Stimulated activated CD4-positive, alpha-beta T cell treated with anti-CD3 and anti-CD28 coated beads, Interleukin-2, amount 100 ng/mL, for 48 hours (primary cell): ENCODE results near the gene HOXA7.

Source experiments
- DNase-seq, 2 donors: peaks; one replicate each; pipeline ENCODE4 v3.0.0-alpha.2; 2020

HOXA7 gene

DNA sequence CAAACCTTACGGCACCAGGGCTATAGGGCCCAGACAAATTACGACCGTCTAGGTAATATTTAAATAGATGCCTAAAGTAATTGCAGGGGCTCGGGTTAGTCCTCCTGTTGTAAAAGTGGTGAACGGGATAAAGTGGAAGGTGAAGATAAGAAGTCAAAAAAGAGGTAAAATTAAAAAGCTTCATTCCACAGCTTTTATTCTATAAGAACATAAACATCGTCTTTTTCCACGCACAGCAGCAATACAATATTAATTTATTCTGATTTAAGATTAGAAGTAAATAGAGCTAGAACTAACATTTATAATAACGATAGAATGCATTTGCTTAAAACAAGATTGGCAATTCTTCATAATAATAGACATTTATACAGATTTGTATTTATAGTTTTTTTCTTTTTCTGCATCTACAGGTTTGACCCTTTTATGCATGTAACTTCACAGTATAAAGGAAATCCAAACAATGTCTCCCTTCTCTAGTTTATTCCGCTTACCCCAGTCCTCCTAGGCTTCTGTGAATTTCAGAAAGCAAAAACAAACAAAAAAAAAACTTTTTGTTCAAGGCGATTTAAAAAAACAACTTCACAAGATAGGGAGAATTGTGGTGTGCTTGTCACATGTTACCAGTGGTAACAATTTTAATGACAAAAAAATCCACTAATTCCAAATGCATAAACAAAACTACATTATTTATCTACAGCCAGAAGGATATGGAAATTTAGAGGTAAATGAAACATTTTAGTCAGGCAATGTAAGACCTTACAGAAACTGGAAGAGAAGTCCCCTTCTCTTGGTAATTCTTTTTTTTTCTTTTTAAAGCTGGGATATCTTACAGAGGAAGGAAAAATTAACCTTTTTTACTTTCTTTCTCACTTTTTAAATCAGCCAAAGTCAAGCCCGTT lies 14.2 kb upstream of the HOXA7 start:
- no peak for DNase-seq

DNA sequence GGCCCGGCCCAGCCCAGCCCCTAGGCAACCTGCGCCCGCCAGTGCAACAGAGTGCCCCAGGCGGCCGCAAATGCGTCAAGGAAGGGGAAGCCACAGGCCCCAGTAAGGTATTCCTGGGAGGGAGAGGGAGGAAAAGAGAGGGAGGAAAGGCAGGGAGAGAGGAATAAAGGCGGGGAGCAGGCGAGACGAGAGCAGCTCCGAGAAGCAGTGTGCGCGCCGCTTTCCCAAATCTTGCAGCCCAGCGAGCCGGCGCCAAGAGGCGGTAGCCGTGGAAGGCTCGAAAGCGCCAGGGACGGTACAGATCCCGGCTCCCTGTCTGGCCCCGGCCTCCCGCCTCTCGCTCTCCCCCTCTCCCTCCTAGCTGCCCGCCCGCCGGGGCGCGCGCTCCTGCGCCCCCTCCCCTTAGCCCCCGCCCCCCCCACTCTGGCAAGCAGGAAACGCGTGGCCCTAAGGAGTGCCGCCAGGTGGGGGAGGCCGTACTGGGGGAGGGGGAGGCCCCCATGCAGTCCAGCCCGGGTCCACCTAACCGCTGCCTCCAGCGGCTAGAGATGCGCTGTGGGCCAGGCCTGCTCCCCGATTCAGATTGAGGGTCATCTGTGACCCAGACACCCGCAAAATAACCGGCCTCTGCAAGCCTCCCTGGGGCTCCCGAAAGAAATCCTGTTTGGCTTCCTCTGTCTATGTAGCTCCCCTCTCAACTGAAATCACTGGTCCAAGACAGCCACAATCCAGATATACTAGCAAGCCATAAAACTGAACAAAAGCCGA lies 13.4 kb upstream of the HOXA7 start:
- no peak for DNase-seq

DNA sequence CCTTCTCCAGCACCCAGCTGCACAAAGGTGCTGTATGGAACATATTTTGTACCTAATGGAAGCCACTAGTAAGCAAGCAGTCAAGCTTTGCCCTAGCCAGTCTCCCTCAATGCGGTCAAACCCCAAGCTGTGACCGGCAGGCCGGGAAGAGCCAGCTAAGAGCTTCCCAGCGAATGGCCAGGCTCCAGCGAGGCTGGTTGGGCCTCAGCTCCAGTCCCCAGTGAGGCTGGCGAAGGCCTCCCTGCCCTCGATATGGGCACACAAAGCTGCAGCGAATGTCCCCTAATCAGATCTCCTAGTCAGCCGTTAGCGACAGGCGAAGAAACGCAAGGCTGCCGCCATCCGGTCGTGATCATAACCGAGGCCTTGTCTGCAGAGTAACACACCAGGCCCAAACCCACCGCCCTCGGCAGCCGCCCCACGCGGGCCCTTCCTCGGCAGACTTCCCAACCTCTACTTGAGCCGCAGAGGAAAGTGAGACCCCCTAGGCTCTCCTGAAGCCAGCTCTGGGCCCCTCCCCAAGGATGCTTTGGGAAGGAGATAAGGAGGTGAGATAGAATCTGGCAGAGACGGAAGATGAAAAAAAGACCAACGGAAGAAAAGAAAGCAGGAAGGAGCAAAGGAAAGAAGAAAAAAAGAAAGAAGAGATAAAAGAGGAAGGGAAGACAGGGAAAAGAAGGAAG lies 11.9 kb upstream of the HOXA7 start:
- DNase-seq: no peak

DNA sequence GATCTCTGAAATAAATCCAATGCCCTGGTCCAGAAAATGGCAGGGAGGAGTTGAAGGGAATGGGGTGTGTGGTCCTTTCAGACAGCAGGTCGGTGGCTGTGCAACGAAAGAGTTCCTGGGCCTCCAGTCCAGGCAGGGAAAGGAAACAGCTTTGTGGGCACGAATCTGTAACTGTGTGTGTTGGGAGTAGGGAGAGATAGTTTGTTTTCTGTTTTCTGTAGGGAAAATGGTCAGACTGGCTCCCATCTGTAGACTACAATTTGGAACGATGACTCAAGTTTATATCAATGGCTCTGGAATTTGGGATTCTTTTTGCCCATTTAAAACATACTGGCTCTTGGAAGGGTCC lies 11.4 kb upstream of the HOXA7 start:
- DNase-seq: no peak

DNA sequence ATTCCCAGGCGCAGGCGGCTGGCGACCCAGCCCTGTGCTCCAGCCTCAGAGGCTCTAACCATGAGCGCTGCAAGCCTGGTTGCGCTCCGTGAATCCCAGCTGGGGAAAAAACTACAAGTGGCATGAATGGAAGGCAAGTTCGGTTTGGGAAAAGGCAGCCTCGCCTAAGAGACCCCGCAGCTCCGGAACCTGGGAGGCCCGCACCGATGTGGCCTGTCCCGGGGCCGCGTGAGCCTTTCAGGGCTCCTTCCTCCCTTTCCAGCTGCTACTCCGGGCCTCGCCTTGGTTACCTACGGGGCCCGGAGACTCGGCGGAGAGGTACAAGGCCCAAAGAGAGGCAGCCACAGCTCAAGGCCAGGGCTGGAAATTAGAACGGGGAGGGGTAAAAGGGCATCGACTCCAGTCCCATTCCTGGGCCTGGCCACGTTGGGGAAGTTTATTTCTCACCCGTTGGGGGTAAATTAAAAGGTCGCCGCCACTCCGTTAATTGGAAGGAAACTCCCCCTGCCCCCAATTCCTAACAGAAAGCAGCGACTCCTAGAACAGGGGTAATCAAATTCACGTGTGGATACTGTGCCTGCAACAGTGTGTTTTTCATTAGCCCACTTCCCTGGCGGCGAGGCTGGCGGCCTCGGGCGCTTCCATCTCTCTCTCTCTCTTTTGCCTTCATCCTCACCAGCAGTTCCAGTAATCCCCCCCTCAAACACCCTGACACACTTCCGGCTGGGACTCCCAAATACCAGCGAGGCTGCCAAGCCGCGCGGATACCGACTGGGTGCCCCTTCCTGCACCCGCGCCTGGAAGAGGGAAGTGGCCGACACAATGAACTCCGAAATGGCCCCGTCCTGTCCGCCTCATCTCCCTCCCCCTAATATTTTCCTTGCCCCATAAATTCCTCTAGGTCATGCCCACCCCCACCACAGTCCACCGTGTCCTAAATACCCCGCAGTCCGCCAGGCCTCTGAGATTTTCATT lies 10.3 kb upstream of the HOXA7 start:
- no peak for DNase-seq

DNA sequence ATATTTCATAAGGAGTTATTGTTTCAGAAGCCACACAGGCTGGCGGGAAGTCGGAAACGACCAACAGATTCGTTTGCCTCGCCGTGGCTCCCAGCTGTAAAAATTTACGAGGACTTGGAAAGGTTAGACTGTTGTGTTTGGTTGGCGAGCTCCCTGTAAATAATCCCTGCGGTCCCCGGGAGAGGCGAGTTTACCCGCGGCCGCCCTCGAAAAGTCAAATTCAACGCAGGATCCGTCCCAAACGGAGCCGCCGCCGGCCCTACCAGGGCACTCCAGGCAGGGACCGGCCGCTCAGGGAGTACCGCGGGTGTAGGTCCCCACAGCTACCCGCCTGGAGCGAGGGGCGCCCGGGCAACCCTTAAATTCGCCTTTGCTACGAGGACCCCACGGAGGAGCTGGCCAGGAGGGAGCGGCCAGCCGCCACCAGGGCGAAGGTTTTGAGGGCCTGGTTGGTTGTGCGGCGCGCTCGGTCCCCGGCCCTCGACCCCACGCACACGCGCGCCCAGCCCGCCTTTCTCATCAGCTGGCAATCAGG lies 9.6 kb upstream of the HOXA7 start:
- no peak for DNase-seq

DNA sequence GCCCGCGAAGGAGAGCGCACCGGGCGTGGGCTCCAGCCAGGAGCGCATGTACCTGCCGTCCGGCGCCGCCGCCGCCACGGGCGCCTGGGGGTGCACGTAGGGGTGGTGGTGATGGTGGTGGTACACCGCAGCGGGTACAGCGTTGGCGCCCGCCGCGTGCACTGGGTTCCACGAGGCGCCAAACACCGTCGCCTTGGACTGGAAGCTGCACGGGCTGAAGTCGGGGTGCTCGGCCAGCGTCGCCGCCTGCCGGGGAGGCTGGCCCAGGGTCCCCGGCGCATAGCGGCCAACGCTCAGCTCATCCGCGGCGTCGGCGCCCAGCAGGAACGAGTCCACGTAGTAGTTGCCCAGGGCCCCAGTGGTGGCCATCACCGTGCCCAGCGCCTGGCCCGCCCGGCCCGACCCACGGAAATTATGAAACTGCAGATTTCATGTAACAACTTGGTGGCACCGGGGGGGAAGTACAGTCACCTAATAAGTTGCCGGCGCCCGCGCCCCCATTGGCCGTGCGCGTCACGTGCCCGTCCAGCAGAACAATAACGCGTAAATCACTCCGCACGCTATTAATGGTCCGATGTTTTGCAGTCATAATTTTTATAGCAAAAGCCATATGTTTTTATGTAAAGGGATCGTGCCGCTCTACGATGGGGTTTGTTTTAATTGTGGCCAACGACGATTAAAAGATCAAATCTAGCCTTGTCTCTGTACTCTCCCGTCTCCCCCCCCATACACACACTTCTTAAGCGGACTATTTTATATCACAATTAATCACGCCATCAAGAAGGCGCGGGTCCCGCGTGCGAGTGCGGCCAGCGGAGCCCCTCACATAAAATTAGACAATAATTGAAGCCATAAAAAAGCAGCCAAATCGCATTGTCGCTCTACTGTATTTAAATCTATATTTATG lies 8.9 kb upstream of the HOXA7 start, which contains the start of gene HOXA9:
Gene HOXA9 (minus strand): TSS at position 449 of the 907 bp plus-strand sequence. CDS start 80 bp downstream, at position 369.
- DNase-seq: no peak

DNA sequence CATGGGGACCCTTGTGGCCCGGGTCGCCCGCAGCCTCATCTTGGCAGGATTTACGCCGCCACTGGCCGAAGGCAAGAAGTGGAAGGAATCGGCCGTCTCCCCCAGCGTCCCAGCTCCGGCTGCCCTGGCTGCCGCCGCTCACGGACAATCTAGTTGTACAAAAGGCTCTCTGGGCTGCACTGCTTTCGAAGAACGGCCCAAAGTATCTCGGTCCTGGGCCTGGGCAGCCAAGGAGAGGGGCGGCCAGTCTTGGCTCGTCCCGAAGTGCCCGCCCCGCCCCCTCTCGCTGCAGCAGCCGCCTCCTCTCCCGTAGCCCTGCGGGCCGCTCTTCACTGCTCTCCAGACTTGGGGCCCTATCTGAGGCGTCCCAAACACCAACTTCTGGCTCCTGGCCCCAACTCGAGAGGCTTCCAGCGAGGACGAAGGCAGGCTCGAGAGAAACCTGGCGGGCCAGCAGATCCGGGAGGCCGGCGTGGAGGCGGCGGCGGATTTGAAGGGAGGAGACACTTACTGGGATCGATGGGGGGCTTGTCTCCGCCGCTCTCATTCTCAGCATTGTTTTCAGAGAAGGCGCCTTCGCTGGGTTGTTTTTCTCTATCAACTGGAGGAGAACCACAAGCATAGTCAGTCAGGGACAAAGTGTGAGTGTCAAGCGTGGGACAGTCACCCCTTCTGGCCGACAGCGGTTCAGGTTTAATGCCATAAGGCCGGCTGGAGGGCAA lies 8.1 kb upstream of the HOXA7 start:
- no peak for DNase-seq

DNA sequence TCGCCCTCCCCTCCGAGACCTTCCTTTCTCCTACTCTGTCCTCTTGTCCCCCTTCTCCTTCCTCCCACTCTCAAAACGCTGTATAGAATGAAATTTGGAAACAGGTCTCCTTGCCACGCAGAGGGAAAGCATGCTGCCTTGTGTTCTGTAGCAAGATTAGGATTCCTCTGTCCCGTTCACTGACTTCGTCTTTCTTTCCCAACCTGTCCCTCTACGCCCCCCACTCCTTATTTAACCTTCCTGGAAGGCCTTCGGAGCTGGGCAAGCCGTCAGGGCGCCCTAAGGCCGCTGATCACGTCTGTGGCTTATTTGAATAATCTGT lies 7.5 kb upstream of the HOXA7 start:
- DNase-seq: no peak

DNA sequence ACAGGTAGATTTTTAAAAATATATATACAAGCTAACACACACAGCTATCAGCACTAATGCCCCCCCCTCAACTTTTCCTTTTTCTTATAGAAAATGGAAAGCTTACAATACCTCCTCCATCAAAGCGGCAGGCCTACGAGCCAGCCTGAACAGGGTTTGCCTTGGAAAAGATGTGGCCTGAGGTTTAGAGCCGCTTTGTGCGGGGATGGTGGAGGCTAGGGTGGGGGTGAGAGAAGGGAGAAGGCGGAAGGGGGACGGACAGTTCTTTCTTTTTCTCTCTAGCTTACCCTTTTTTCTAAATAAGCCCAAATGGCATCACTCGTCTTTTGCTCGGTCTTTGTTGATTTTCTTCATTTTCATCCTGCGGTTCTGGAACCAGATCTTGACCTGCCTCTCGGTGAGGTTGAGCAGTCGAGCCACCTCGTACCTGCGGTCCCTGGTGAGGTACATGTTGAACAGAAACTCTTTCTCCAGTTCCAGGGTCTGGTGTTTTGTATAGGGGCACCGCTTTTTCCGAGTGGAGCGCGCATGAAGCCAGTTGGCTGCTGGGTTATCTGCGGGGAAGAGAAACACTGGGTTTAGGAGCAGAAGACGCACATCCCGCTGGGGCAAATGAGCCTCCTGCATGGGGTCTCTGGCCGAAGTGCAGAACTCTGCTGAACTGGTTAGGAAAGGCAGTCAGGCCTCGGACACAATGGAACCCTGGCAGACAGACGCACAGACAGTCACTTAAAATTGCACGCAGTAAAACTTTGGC lies 7.0 kb upstream of the HOXA7 start:
- DNase-seq: no peak

DNA sequence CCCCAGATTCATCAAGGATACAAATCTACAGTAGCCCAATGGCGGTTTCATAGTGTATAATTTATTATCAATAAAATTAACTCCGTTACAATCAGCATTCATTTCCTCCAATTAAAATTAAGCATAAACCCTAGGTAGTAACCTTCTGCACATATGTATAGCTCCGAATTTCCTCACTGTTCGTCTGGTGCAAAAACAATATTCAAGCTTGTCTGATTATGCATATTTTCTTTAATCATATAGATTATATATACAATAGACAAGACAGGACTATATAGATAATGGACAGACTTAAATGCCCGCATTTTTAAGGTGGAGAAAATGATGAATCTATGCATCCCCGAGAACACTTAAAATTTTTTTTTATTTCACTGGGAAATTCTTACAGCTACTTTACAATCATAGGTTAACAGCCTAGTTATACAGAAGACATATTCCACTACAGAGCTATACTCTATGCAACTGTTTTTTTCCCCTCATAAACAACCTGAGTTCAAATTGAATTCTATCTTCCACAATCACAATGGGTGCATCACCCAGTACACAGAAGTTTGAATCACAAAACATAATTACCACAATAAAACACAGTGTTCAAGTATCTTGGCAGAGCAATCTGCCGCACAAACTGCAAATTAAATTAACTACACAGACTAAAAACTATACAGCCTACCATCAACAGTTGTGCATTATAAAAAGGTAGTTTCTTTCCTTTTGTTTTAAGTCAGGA lies 6.2 kb upstream of the HOXA7 start:
- DNase-seq: no peak

DNA sequence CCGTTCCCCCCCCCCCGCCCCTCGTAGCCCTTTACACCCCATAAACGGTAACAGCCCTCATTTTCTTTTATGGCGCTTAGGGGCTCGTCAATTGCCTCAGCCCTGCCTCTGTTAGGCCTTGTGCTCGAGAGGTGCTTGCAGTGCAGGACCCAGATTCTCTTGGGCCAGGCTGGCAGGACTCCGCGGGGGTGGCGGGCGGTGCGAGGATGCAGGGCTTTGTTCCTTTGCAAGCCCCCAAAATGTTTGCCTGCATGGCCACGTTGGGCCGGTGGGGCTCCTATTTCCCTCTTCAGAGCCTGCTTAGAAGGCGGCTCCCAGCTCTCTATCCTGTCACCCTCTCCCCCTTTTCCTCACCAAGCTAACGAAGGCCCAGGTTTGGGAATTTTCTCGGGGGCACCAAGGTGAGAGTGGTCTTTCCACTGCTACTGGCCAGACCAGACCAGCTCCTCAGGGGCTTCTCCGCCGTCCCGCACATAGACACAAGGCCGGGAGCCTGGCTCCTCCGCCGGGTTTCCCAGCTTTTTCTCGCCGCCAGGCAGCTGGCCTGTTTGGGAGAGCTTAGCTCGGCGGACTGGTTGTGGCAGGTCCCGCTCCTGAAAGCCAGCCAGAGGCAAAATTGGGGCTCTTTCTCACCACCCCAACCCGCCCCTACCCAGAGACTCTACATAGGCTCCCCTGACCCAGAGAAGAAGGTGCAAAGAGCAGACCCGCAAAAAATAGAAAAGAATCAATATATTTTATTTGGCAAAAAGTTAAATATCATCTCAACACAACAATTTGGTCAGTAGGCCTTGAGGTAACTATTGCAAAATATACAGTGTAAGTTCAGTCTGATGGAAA lies 5.5 kb upstream of the HOXA7 start:
- DNase-seq: no peak

DNA sequence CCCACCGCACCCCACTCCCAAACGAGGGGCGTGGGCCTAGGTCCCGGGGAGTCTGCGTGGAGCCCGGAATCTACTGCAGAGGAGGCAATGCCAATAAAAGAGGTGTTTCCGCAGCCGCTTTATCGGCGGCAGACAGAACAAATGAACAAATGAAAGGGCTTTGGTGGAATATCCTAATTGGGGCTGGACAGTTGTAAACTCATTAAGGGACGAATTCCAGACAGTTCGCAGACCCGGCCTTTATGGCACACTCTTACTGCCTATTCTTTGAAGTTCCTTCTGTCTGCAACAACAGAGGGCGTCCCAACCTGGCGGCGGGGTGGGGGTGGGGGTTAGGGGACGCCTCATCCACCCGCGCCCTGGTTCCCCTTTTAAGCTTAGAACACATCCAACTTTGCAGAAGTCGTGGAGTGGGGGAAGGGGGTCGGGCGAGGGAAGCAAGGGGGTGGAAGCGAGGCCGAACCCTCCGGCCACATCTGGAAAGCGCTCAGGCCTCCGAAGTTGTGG lies 4.8 kb upstream of the HOXA7 start:
- no peak for DNase-seq

DNA sequence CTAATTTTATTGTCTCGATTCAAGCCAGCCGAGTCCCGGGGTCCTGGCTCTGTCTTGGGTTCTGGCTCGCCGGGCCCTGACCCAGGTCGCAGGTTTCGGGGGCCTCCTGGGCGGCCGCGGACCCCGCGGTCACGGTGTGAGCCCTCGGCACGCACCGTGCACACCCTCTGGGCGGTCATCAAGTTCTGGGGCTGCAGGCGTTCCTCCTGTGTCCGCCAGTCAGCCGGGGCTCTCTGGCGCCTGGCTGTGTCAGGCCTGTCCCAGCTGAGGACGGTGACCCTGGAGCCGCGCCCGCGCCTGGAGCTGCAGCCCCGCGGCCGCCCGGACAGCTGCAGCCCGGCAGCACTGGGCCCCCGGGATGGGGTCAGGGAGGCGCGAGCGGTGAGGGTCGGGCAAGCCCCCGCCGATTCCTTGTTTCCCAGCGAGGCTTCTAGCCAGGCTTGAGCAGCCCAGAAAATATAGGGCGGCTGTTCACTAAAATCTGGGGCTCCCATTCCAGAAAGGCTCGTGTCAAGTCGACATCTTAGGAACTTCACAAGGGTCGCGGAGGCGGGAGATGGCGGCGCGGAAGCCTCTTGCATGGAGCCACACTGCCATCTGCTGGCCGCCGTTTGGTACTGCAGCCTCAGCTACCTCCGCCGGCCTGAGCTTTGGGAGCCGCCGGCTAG lies 4.2 kb upstream of the HOXA7 start:
- peak; percentile 86 to 88 for DNase-seq

DNA sequence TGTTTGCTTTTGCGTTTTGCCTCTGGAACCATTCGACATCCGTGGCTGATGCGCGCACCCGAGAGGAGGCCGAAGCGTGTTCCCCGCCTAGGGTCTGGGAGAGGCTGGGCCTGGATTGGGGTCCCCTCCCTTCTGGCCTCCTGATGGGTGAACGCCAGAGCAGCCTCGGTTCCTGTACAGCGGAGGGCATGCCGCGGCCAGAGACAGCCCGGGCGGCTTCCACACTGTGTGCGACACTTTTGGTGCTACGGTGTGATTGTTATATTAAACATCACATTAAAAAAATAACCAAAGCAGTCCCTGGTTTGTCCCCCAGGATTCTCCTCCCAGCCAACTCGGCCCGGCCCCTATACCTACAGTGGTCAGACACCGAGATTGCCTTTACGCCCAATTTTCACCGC lies 3.7 kb upstream of the HOXA7 start:
- DNase-seq: no peak

DNA sequence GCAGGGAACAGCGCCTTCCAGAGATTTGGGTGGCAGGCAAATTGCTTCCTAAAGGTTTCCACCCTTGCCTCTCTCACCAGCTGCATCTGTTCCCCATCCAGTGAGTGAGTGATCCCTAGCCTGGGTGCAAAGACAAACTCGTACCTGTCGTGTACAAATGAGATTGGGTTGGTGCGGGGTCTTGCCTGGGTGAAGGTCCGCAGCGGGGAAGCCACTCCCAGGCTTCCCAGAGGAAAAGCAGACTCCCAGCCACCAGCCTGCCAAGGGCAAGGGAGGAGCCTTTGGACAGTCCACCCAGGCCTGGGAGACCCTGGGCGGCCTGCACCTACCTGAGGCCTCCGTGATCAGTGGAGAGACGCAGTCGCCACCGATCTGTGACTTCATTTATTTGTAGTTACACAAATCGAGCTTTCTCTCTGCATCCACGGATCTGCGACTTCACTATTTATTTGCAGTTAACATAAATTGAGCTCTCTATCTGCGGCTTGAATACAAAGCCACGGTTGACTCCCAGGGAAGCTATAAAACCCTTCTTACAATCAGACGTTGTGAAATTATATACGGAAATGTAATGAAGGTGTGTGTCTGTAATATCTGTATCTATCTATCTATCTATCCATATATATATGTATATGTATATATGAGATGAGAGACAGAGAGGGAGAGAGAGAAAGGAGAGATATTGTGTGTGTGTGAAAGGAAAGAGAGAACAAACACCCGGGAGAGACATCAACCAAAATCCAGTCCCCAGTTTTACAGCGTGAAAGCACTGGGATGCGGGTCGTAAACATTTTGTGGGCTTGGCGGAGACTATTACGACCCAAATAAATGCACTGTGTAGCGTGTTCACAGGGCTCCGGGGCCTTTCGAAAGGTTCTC lies 3.0 kb upstream of the HOXA7 start:
- DNase-seq: no peak
